KMS-11 (cell line): ENCODE data around the gene ITGB5.
A peak's percentile ranks its signal among the peaks of the same experiment; 100 is the strongest.

Experiments used
- H2AFZ ChIP-seq: fragments of 200-600 bp; sonication (generic); 2 replicates; pipeline ENCODE4 v1.6.1; 2016; ENCODE audit warnings: antibody characterized with exemption, mixed run types, low read depth
- H3K27ac ChIP-seq: fragments of 200-600 bp; sonication (generic); 2 replicates; pipeline ENCODE4 v1.6.1; 2016; ENCODE audit warnings: mild to moderate bottlenecking, mixed run types
- H3K27me3 ChIP-seq: fragments of 200-600 bp; sonication (generic); 2 replicates; pipeline ENCODE4 v1.6.1; 2017; ENCODE audit warnings: mild to moderate bottlenecking, low read depth, mixed run types, moderate library complexity; ENCODE audit not compliant: insufficient read depth
- H3K36me3 ChIP-seq: fragments of 200-600 bp; sonication (generic); 2 replicates; pipeline ENCODE4 v1.6.1; 2017; ENCODE audit warnings: mild to moderate bottlenecking, mixed run types; ENCODE audit not compliant: insufficient read depth
- H3K4me1 ChIP-seq: fragments of 200-600 bp; sonication (generic); 2 replicates; pipeline ENCODE4 v1.6.1; 2016; ENCODE audit warnings: mild to moderate bottlenecking, low read depth, mixed run types; ENCODE audit not compliant: poor library complexity, severe bottlenecking
- H3K4me2 ChIP-seq: fragments of 200-600 bp; sonication (generic); 2 replicates; pipeline ENCODE4 v1.7.0; 2016; ENCODE audit warnings: mild to moderate bottlenecking, mixed run types
- H3K4me3 ChIP-seq: fragments of 200-600 bp; sonication (generic); IDR thresholded peaks from 2 replicates; pipeline ENCODE4 v1.6.1; 2017; ENCODE audit warnings: low read depth, low read length, mixed read lengths; ENCODE audit not compliant: insufficient read depth
- H3K79me2 ChIP-seq: fragments of 200-600 bp; sonication (generic); 2 replicates; pipeline ENCODE4 v1.6.1; 2016; ENCODE audit warnings: low read depth, mixed run types; ENCODE audit not compliant: insufficient read depth
- H3K9ac ChIP-seq: fragments of 200-600 bp; sonication (generic); 2 replicates; pipeline ENCODE4 v1.6.1; 2016; ENCODE audit warnings: mild to moderate bottlenecking, mixed run types
- H4K20me1 ChIP-seq: fragments of 200-600 bp; sonication (generic); 2 replicates; pipeline ENCODE4 v1.6.1; 2016; ENCODE audit warnings: mild to moderate bottlenecking, mixed run types; ENCODE audit not compliant: insufficient read depth
- TF ChIP-seq, protein P1 (sequence below): fragments of 200-600 bp; sonication (generic); conservative IDR thresholded peaks from 2 replicates; pipeline ENCODE4 v1.6.1; 2017; ENCODE audit warnings: low read depth, mild to moderate bottlenecking, antibody characterized with exemption, low read length, moderate library complexity, mixed read lengths

The ITGB5 gene

DNA sequence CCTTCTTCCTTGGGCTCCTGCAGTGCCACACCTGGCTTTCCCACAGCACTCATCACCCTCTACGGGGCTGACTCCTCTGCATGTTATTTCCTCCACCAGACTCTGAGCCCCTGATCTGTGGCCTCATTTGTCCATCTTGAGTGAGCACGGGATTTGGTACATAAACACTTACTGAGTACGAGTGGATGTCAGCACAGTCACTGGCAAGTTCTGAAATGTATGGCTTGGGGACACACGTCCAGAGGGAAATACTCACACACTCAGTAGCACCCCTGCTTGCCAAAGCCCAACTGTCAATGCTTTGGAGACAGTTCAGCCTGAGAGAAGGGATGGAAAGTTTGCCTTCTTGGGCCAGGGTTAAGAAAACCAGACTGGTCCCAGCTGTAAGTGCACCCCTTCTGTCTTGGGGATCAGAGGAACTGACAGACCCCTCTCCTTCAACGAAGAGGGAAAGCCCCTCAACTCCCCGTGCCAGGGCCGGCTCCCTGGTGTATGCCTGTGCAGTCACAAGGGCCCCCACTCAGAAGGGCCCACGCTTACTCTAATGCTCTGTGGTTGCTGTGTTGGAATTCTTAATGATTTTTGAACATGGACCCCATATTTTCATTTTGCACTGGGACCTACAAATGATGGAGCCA lies 85.0 kb downstream of the ITGB5 start:
- H3K4me2 ChIP-seq: no peak overlapping the region; the same call in 1 of the 2 replicates
- no peak overlapping the region for H3K9ac ChIP-seq
- H4K20me1 ChIP-seq: no peaks in the 10 kb centered on the region
- H3K4me3 ChIP-seq: no peak overlapping the region
- H3K36me3 ChIP-seq: no peaks in the 10 kb centered on the region
- H3K79me2 ChIP-seq: no peaks in the 10 kb centered on the region
- peaks cover 52% of the 10 kb centered on the region for H3K4me1 ChIP-seq
- H2AFZ ChIP-seq: no peak overlapping the region
- H3K27ac ChIP-seq: no peak overlapping the region
- no peaks in the 10 kb centered on the region for H3K27me3 ChIP-seq
- TF ChIP-seq, protein P1, sequence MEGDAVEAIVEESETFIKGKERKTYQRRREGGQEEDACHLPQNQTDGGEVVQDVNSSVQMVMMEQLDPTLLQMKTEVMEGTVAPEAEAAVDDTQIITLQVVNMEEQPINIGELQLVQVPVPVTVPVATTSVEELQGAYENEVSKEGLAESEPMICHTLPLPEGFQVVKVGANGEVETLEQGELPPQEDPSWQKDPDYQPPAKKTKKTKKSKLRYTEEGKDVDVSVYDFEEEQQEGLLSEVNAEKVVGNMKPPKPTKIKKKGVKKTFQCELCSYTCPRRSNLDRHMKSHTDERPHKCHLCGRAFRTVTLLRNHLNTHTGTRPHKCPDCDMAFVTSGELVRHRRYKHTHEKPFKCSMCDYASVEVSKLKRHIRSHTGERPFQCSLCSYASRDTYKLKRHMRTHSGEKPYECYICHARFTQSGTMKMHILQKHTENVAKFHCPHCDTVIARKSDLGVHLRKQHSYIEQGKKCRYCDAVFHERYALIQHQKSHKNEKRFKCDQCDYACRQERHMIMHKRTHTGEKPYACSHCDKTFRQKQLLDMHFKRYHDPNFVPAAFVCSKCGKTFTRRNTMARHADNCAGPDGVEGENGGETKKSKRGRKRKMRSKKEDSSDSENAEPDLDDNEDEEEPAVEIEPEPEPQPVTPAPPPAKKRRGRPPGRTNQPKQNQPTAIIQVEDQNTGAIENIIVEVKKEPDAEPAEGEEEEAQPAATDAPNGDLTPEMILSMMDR: no peak

GRCh38 chr3:124800511-124801258 lies 86.5 kb downstream of the ITGB5 start:
- no peaks in the 10 kb centered on the region for H3K36me3 ChIP-seq
- H3K4me2 ChIP-seq: peak overlapping the region; percentile 56; the same call in 1 of the 2 replicates
- no peak overlapping the region for H3K4me3 ChIP-seq
- H3K4me1 ChIP-seq: peaks cover 58% of the 10 kb centered on the region
- H3K9ac ChIP-seq: peak overlapping the region; percentile 20; the same call in 1 of the 2 replicates
- TF ChIP-seq, protein P1: no peak
- no peaks in the 10 kb centered on the region for H3K27me3 ChIP-seq
- H3K27ac ChIP-seq: peak overlapping the region; percentile 42
- no peaks in the 10 kb centered on the region for H4K20me1 ChIP-seq
- H2AFZ ChIP-seq: no peak overlapping the region
- no peaks in the 10 kb centered on the region for H3K79me2 ChIP-seq

- Histone ChIP-seq H3K36me3 (no peaks in the 10 kb centered on the region), H3K27ac (peak overlapping the region; percentile 42), H3K27me3 (no peaks in the 10 kb centered on the region), H3K79me2 (no peaks in the 10 kb centered on the region), H3K9ac (peak overlapping the region; percentile 20; the same call in 1 of the 2 replicates), H4K20me1 (no peaks in the 10 kb centered on the region), H3K4me1 (peaks cover 64% of the 10 kb centered on the region), H3K4me2 (peak overlapping the region; percentile 56), H2AFZ (no peak overlapping the region), H3K4me3 (no peak overlapping the region)
- TF ChIP-seq, protein P1: no peak
These were observed 87.1 kb downstream of the ITGB5 start for GRCh38 chr3:124800076-124800475.

GRCh38 chr3:124799676-124800075 lies 87.5 kb downstream of the ITGB5 start:
- Histone ChIP-seq H2AFZ (no peak overlapping the region), H3K4me2 (peak overlapping the region; percentile 56), H4K20me1 (no peaks in the 10 kb centered on the region), H3K36me3 (no peaks in the 10 kb centered on the region), H3K27me3 (no peaks in the 10 kb centered on the region), H3K4me3 (no peak overlapping the region), H3K79me2 (no peaks in the 10 kb centered on the region), H3K4me1 (peaks cover 68% of the 10 kb centered on the region), H3K27ac (peak overlapping the region; percentile 42), H3K9ac (no peak overlapping the region; the same call in 1 of the 2 replicates)
- TF ChIP-seq, protein P1: no peak
